Measurements from ENCODE around the gene DRAM2.

- TF ChIP-seq CTCF (IDR thresholded peaks at IDR 0.05): no peak
- no peak for TF ChIP-seq POLR2A (IDR thresholded peaks at IDR 0.05)
These were observed 14.4 kb upstream of the DRAM2 start for GRCh38 chr1:111154021-111154999.
